HG02870 (cell line): Measurements from ENCODE around the gene CABP7.

ENCODE experiments used
- ATAC-seq: cut with Tn5 transposase; IDR thresholded peaks from one replicate; pipeline ENCODE4 v1.9.1; 2021; ENCODE audit warnings: mild to moderate bottlenecking, moderate library complexity; ENCODE audit not compliant: unreplicated experiment

The CABP7 gene

GRCh38 chr22:29702000-29702930 is 17.5 kb upstream of the CABP7 start:
- no peak for ATAC-seq

GRCh38 chr22:29702931-29703501 is 16.8 kb upstream of the CABP7 start:
- ATAC-seq = no peak

GRCh38 chr22:29703569-29704195 is 16.1 kb upstream of the CABP7 start:
- ATAC-seq = no peak

- ATAC-seq = no peak
Measured at GRCh38 chr22:29704528-29705285, 15.1 kb upstream of the CABP7 start.

- no peak for ATAC-seq
Measured at GRCh38 chr22:29705651-29706050, 14.2 kb upstream of the CABP7 start.

GRCh38 chr22:29706486-29706885 is 13.3 kb upstream of the CABP7 start:
- ATAC-seq = no peak

- no peak for ATAC-seq
Measured at GRCh38 chr22:29707010-29707409, 12.8 kb upstream of the CABP7 start.

GRCh38 chr22:29707471-29707870 is 12.3 kb upstream of the CABP7 start:
- no peak for ATAC-seq

GRCh38 chr22:29710193-29710592 is 9.6 kb upstream of the CABP7 start:
- ATAC-seq = no peak

GRCh38 chr22:29710922-29711593 is 8.7 kb upstream of the CABP7 start:
- ATAC-seq = no peak

GRCh38 chr22:29712119-29712518 is 7.7 kb upstream of the CABP7 start:
- no peak for ATAC-seq

- ATAC-seq = no peak
Measured at GRCh38 chr22:29713156-29713727, 6.6 kb upstream of the CABP7 start.

- ATAC-seq = no peak
Measured at GRCh38 chr22:29715240-29715639, 4.6 kb upstream of the CABP7 start.

- ATAC-seq = no peak
Measured at GRCh38 chr22:29715705-29716104, 4.1 kb upstream of the CABP7 start.

GRCh38 chr22:29716814-29717545 is 2.8 kb upstream of the CABP7 start:
- ATAC-seq = no peak

GRCh38 chr22:29717789-29718188 is 2.0 kb upstream of the CABP7 start:
- no peak for ATAC-seq

GRCh38 chr22:29718949-29719898 is 579 bp upstream of the CABP7 start:
- no peak for ATAC-seq

GRCh38 chr22:29720811-29721323 is 1.1 kb downstream of the CABP7 start:
- ATAC-seq = no peak
